Measurements from ENCODE around the gene TXNDC8. TPM values are rescaled to one million over a fixed set of nuclear protein-coding genes. Genes with fewer than 3 reads are reported as not detected.

TXNDC8 gene
- total RNA-seq, 1 experiment from 2014 or later = not detected

- no TSS peak for BruUV-seq (replicated peaks)
Measured at GRCh38 chr9:110298043-110298605, 39.5 kb downstream of the TXNDC8 start.

More at GRCh38 chr9:110298043-110298605, 39.5 kb downstream of the TXNDC8 start:
- DNase-seq (ENCODE audit: low read depth, low spot score) (no peak), ATAC-seq (no peak)
- H3K9me2 ChIP-seq (ENCODE audit: insufficient read depth) = no peaks in the 10 kb centered on the region
- no peak overlapping the region for H3K9ac ChIP-seq (ENCODE audit: low read length)
- no peak overlapping the region for H3K27ac ChIP-seq (ENCODE audit: low read depth, low read length)
- H3K4me3 ChIP-seq (replicated peaks in 1 of 2; ENCODE audit: low read depth in 1 of 2, low read length in 2 of 2) = no peak overlapping the region
- ChIA-PET RAD21 (ENCODE audit: low non-redundant PET in 1 of 2, low total read pairs in 2 of 2, uncharacterized antibody in 2 of 2, unreplicated experiment in 2 of 2) (no interaction called here), CTCF (no interaction called here), POLR2A (no interaction called here)
- no peaks in the 10 kb centered on the region for H3K79me2 ChIP-seq (ENCODE audit: insufficient read depth, low read length)
- TF ChIP-seq ATF3 (IDR thresholded peaks at IDR 0.05) (no peak), CEBPB (IDR thresholded peaks at IDR 0.05; ENCODE audit: low read depth) (no peak), EZH2 (IDR thresholded peaks at IDR 0.05) (no peak), MAX (IDR thresholded peaks at IDR 0.05) (no peak), CTCF (IDR thresholded peaks at IDR 0.05 in 2 of 3, conservative IDR thresholded peaks at IDR 0.05 in 1 of 3; ENCODE audit: borderline replicate concordance in 1 of 3, insufficient read depth in 1 of 3, low read depth in 2 of 3, low read length in 2 of 3) (no peak), TCF7L2 (IDR thresholded peaks at IDR 0.05; ENCODE audit: borderline replicate concordance, extremely low read depth, insufficient read depth, insufficient read length) (no peak), YY1 (IDR thresholded peaks at IDR 0.05; ENCODE audit: extremely low read depth, insufficient replicate concordance, low read depth, low read length) (no peak), EGR1 (IDR thresholded peaks at IDR 0.05; ENCODE audit: low read depth) (no peak), SIN3A (IDR thresholded peaks at IDR 0.05; ENCODE audit: low read depth) (no peak), REST (IDR thresholded peaks at IDR 0.05; ENCODE audit: low read depth) (no peak), SRF (IDR thresholded peaks at IDR 0.05; ENCODE audit: low read depth) (no peak), ZNF274 (IDR thresholded peaks at IDR 0.05; ENCODE audit: low read depth, low read length) (no peak), JUND (IDR thresholded peaks at IDR 0.05) (no peak), SP1 (IDR thresholded peaks at IDR 0.05; ENCODE audit: low read depth) (no peak)
- no peaks in the 10 kb centered on the region for H3K4me1 ChIP-seq (ENCODE audit: control insufficient read depth in 1 of 2, insufficient read depth in 2 of 2, low read length in 2 of 2)
- H3K4me2 ChIP-seq (ENCODE audit: low read length) = no peak overlapping the region
- no peak overlapping the region for H2AFZ ChIP-seq (ENCODE audit: low read depth, low read length, poor library complexity, severe bottlenecking)
- H3K9me3 ChIP-seq (ENCODE audit: control insufficient read depth in 1 of 2, insufficient read depth in 1 of 2, low read depth in 1 of 2, low read length in 2 of 2) = no peaks in the 10 kb centered on the region
- no peaks in the 10 kb centered on the region for H4K20me1 ChIP-seq (ENCODE audit: insufficient read depth)
- intact Hi-C loops (cut with micrococcal nuclease) = no loop called here
- H3K27me3 ChIP-seq (ENCODE audit: insufficient read depth, low read length) = no peaks in the 10 kb centered on the region
- no peaks in the 10 kb centered on the region for H3K36me3 ChIP-seq (ENCODE audit: control insufficient read depth in 1 of 2, insufficient read depth in 2 of 2, low read length in 2 of 2)

Measured in HCT116 (cell line).